Right atrium auricular region (tissue), 2 donors: ENCODE data around the gene TASOR. TPM values are rescaled to one million over a fixed set of nuclear protein-coding genes. Genes with fewer than 3 reads are reported as not detected.

ENCODE experiments used
- DNase-seq: peaks from one replicate; pipeline ENCODE4 v3.0.0-alpha.2; 2019; ENCODE audit warnings: low spot score
- H3K27ac ChIP-seq, 2 donors: fragments of 200-600 bp; sonication (generic); 1 replicate in 1 of 2; 2 replicates in 1 of 2; pipeline ENCODE4 v1.5.1; 2016 to 2019
- H3K27me3 ChIP-seq, 2 donors: fragments of 200-600 bp; sonication (generic); one replicate each; pipeline versions ENCODE4 v1.5.1 to v1.6.0; 2017 to 2019
- H3K36me3 ChIP-seq: fragments of 200-600 bp; sonication (generic); one replicate; pipeline ENCODE4 v1.5.1; 2016
- H3K4me1 ChIP-seq, 2 donors: fragments of 200-600 bp; sonication (generic); one replicate each; pipeline versions ENCODE4 v1.5.1 to v1.6.0; 2017 to 2019
- H3K4me3 ChIP-seq, 2 donors: fragments of 200-600 bp; sonication (generic); 1 replicate in 1 of 2; 2 replicates in 1 of 2; pipeline ENCODE4 v1.5.1; 2017 to 2019; ENCODE audit warnings: mild to moderate bottlenecking in 1 of 2, moderate library complexity in 1 of 2
- H3K9me3 ChIP-seq, 2 donors: fragments of 200-600 bp; sonication (generic); one replicate each; pipeline ENCODE4 v1.5.1; 2019
- CTCF ChIP-seq, 2 donors: fragments of 200-600 bp; sonication (generic); IDR thresholded peaks; one replicate each; pipeline ENCODE4 v1.5.1; 2019; ENCODE audit warnings: antibody characterized with exemption in 2 of 2
- total RNA-seq, 2 donors: library from RNA; depleted of rRNA; stranded (reverse); fragments of >200 nt; gene quantifications; one replicate each; pipeline ENCODE4 v1.1.0, GENCODE V29; 2016

The TASOR gene
- total RNA-seq, 2 donors from 2014 or later = 29.1 to 39.5 TPM

GRCh38 chr3:56654460-56654859 lies 28.6 kb downstream of the TASOR start:
- DNase-seq = no peak
- TF ChIP-seq CTCF (IDR thresholded peaks at IDR 0.05) = no peak
- Histone ChIP-seq H3K4me3 (no peak overlapping the region), H3K9me3 (peaks cover 0 to 4% of the 10 kb centered on the region in 2 donors), H3K4me1 (no peaks in the 10 kb centered on the region), H3K27ac (no peak overlapping the region), H3K36me3 (peaks cover 43% of the 10 kb centered on the region), H3K27me3 (no peaks in the 10 kb centered on the region)

- H3K27ac ChIP-seq = no peak overlapping the region
- H3K4me1 ChIP-seq = peaks cover 0 to 9% of the 10 kb centered on the region in 2 donors
- peaks cover 43% of the 10 kb centered on the region for H3K36me3 ChIP-seq
Observed at GRCh38 chr3:56645407-56645806, 37.7 kb downstream of the TASOR start.

GRCh38 chr3:56633602-56634535 lies 49.2 kb downstream of the TASOR start:
- no peak for TF ChIP-seq CTCF (IDR thresholded peaks at IDR 0.05)
- no peak for DNase-seq
- Histone ChIP-seq H3K27ac (peak overlapping the region in 1 of 2 donors; percentile 31), H3K4me3 (no peak overlapping the region), H3K9me3 (no peaks in the 10 kb centered on the region), H3K27me3 (no peaks in the 10 kb centered on the region), H3K4me1 (peaks cover 0 to 12% of the 10 kb centered on the region in 2 donors), H3K36me3 (peaks cover 29% of the 10 kb centered on the region)

More at GRCh38 chr3:56645407-56645806, 37.7 kb downstream of the TASOR start:
- no peak for DNase-seq
- Histone ChIP-seq H3K4me3 (no peak overlapping the region), H3K27me3 (no peaks in the 10 kb centered on the region), H3K9me3 (no peaks in the 10 kb centered on the region)
- TF ChIP-seq CTCF (IDR thresholded peaks at IDR 0.05) = no peak

Other genes with a start within 250 kb of the TASOR start
- gene ERC2, start 214.8 kb downstream of the TASOR start, total RNA-seq = 1 to 10 TPM; 2.9 to 4.0 TPM
- 10 to 100 TPM; 12.5 to 17.8 TPM for gene CCDC66, start 126.1 kb downstream of the TASOR start, total RNA-seq
- 10 to 100 TPM; 16.1 to 21.7 TPM for gene ARHGEF3, start 118.7 kb upstream of the TASOR start, total RNA-seq